Measurements from ENCODE around the gene CHAD. TPM values are rescaled to one million over a fixed set of nuclear protein-coding genes. Genes with fewer than 3 reads are reported as not detected.

Gene CHAD
- total and polyA plus RNA-seq, 2 of the 13 experiments (the other 11 are each of a cell fraction or from before 2014, with no cell fraction given) = 1.4 TPM; not detected in 1

DNA sequence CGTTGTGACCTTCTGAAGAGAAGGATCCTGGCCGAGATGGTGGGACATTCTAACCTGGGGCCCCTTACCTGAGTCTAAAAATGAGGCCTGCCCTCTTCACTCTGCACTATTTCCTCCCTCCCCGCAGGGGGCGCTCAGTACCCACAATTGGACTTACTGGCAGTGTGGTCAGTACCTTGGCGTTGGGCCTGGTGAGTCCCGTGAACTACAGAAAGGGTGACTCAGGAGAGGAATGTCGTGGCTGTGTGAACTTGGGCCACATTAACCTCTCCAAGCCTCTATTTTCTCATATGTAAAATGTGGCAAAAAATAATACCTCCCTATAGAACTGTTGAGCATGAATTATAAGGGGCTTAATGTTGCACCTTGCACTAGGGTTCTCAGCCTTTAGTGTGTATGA, 13.8 kb upstream of the CHAD start (continued):
- TF ChIP-seq AKNA (CRISPR knock-in tag; IDR thresholded peaks at IDR 0.05; ENCODE audit: borderline replicate concordance) (no peak), ZNF569 (CRISPR knock-in tag; IDR thresholded peaks at IDR 0.05; ENCODE audit: borderline replicate concordance) (no peak), ZBTB14 (CRISPR knock-in tag; IDR thresholded peaks at IDR 0.05) (no peak), ZNF17 (CRISPR knock-in tag; IDR thresholded peaks at IDR 0.05) (no peak), ZMYM2 (CRISPR knock-in tag; IDR thresholded peaks at IDR 0.05) (no peak), DPF2 (CRISPR knock-in tag; IDR thresholded peaks at IDR 0.05; ENCODE audit: borderline replicate concordance, low read depth) (no peak), ZNF563 (CRISPR knock-in tag; IDR thresholded peaks at IDR 0.05) (no peak), TBX3 (IDR thresholded peaks at IDR 0.05; ENCODE audit: borderline replicate concordance) (no peak), ZNF446 (CRISPR knock-in tag; IDR thresholded peaks at IDR 0.05) (no peak), MIER2 (CRISPR knock-in tag; IDR thresholded peaks at IDR 0.05) (peak; percentile 66), HDAC1 (CRISPR knock-in tag; IDR thresholded peaks at IDR 0.05) (no peak), ZNF441 (CRISPR knock-in tag; IDR thresholded peaks at IDR 0.05; ENCODE audit: borderline replicate concordance) (0 out of 2 replicates have a peak, but pooled peaks have one; percentile 47), ZNF572 (CRISPR knock-in tag; IDR thresholded peaks at IDR 0.05) (no peak), JUND (CRISPR knock-in tag; IDR thresholded peaks at IDR 0.05) (peak; percentile 51; the same call in 1 of the 2 replicates)
- TF ChIP-seq, protein P1, sequence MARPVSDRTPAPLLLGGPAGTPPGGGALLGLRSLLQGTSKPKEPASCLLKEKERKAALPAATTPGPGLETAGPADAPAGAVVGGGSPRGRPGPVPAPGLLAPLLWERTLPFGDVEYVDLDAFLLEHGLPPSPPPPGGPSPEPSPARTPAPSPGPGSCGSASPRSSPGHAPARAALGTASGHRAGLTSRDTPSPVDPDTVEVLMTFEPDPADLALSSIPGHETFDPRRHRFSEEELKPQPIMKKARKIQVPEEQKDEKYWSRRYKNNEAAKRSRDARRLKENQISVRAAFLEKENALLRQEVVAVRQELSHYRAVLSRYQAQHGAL (CRISPR knock-in tag; IDR thresholded peaks at IDR 0.05; ENCODE audit: not compliant biosample characterization) = no peak
- TF ChIP-seq, protein P2, sequence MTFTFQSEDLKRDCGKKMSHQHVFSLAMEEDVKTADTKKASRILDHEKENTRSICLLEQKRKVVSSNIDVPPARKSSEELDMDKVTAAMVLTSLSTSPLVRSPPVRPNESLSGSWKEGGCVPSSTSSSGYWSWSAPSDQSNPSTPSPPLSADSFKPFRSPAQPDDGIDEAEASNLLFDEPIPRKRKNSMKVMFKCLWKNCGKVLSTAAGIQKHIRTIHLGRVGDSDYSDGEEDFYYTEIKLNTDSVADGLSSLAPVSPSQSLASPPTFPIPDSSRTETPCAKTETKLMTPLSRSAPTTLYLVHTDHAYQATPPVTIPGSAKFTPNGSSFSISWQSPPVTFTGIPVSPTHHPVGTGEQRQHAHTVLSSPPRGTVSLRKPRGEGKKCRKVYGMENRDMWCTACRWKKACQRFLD (CRISPR knock-in tag; IDR thresholded peaks at IDR 0.05; ENCODE audit: borderline replicate concordance) = no peak
- TF ChIP-seq, protein P3, sequence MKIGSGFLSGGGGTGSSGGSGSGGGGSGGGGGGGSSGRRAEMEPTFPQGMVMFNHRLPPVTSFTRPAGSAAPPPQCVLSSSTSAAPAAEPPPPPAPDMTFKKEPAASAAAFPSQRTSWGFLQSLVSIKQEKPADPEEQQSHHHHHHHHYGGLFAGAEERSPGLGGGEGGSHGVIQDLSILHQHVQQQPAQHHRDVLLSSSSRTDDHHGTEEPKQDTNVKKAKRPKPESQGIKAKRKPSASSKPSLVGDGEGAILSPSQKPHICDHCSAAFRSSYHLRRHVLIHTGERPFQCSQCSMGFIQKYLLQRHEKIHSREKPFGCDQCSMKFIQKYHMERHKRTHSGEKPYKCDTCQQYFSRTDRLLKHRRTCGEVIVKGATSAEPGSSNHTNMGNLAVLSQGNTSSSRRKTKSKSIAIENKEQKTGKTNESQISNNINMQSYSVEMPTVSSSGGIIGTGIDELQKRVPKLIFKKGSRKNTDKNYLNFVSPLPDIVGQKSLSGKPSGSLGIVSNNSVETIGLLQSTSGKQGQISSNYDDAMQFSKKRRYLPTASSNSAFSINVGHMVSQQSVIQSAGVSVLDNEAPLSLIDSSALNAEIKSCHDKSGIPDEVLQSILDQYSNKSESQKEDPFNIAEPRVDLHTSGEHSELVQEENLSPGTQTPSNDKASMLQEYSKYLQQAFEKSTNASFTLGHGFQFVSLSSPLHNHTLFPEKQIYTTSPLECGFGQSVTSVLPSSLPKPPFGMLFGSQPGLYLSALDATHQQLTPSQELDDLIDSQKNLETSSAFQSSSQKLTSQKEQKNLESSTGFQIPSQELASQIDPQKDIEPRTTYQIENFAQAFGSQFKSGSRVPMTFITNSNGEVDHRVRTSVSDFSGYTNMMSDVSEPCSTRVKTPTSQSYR (CRISPR knock-in tag; IDR thresholded peaks at IDR 0.05; ENCODE audit: borderline replicate concordance) = no peak; the same call in 1 of the 2 replicates
